Prostate gland (tissue), 2 donors: ENCODE results near the gene ACTR1A. TPM values are rescaled to one million over a fixed set of nuclear protein-coding genes. Genes with fewer than 3 reads are reported as not detected.

Experiments
- DNase-seq: peaks from one replicate; pipeline ENCODE4 v3.0.0-alpha.2; 2019; ENCODE audit warnings: low spot score
- H3K27ac ChIP-seq, 2 donors: fragments of 200-600 bp; sonication (generic); 2 replicates each; pipeline ENCODE4 v1.5.1; 2017 to 2019
- H3K27me3 ChIP-seq: fragments of 200-600 bp; sonication (generic); replicated peaks from 2 replicates; pipeline ENCODE4 v1.5.1; 2019; ENCODE audit not compliant: insufficient read depth
- H3K36me3 ChIP-seq, 2 donors: fragments of 200-600 bp; sonication (generic); 1 replicate in 1 of 2; 2 replicates in 1 of 2; pipeline versions ENCODE4 v1.5.1 to v1.8.1; 2017 to 2019
- H3K4me1 ChIP-seq: fragments of 200-600 bp; sonication (generic); replicated peaks from 2 replicates; pipeline ENCODE4 v1.5.1; 2019
- H3K4me3 ChIP-seq, 2 donors: fragments of 200-600 bp; sonication (generic); 2 replicates each; pipeline ENCODE4 v1.5.1; 2017 to 2019
- H3K9me3 ChIP-seq: fragments of 200-600 bp; sonication (generic); 2 replicates; pipeline ENCODE4 v1.5.1; 2017
- CTCF ChIP-seq, 4 experiments: fragments of 200-600 bp in 2 of 4; fragments of 450-650 bp in 2 of 4; sonication (generic) in 2 of 4; IDR thresholded peaks; 1 replicate in 3 of 4; 2 replicates in 1 of 4; pipeline ENCODE4 v1.5.1; 2016 to 2019; ENCODE audit warnings: antibody characterized with exemption in 4 of 4, mild to moderate bottlenecking in 2 of 4, moderate library complexity in 2 of 4
- POLR2A ChIP-seq: fragments of 450-650 bp; IDR thresholded peaks from one replicate; pipeline ENCODE4 v1.6.1; 2016; ENCODE audit warnings: antibody characterized with exemption, mild to moderate bottlenecking
- POLR2AphosphoS5 ChIP-seq: sonication (generic); formaldehyde crosslinking; IDR thresholded peaks from one replicate; pipeline ENCODE4 v1.6.1; 2017; ENCODE audit warnings: antibody characterized with exemption
- WGBS: methylation state at CpG from one replicate; pipeline ENCODE4 v1.1.5; 2018; 5-methylcytosine and 5-hydroxymethylcytosine counted together
- intact Hi-C: fragments of 100-400 bp; cut with DNase I; formaldehyde crosslinking; loops from one replicate; pipeline ENCODE4 v1.14.2; 2022
- total RNA-seq, 2 donors: library from RNA; depleted of rRNA; stranded (reverse); fragments of >200 nt; gene quantifications; one replicate each; pipeline ENCODE4 v1.1.0, GENCODE V29; 2016

ACTR1A gene
- total RNA-seq, 2 donors from 2014 or later, result 75.6 to 95.9 TPM

GRCh38 chr10:102499356-102499755 is 3.2 kb downstream of the ACTR1A start:
- H3K27me3 ChIP-seq, result no peaks in the 10 kb centered on the region
- H3K4me1 ChIP-seq, result peaks cover 3% of the 10 kb centered on the region
- no peaks in the 10 kb centered on the region for H3K36me3 ChIP-seq
- no peak overlapping the region for H3K27ac ChIP-seq
- no peak overlapping the region for H3K4me3 ChIP-seq
- no peaks in the 10 kb centered on the region for H3K9me3 ChIP-seq
- intact Hi-C loops, result no loop called here
- TF ChIP-seq POLR2A, result no peak
- no peak for TF ChIP-seq CTCF (IDR thresholded peaks at IDR 0.05)
- no peak for TF ChIP-seq POLR2AphosphoS5
- WGBS, result 92% methylated on average over 3 of the region's 3 CpGs
- no peak for DNase-seq

- 84% methylated on average over 1 of the region's 1 CpG for WGBS
- H3K4me1 ChIP-seq, result peaks cover 7% of the 10 kb centered on the region
- H3K9me3 ChIP-seq, result no peaks in the 10 kb centered on the region
- H3K27ac ChIP-seq, result no peak overlapping the region
- DNase-seq, result no peak
- TF ChIP-seq CTCF (IDR thresholded peaks at IDR 0.05) (no peak), POLR2AphosphoS5 (no peak), POLR2A (no peak)
- H3K27me3 ChIP-seq, result no peaks in the 10 kb centered on the region
- H3K4me3 ChIP-seq, result no peak overlapping the region
- intact Hi-C loops, result no loop called here
- no peaks in the 10 kb centered on the region for H3K36me3 ChIP-seq
These were observed 5.0 kb downstream of the ACTR1A start for GRCh38 chr10:102497545-102497944.

- Histone ChIP-seq H3K4me1 (peaks cover 4% of the 10 kb centered on the region), H3K27ac (peak overlapping the region; percentile 35 to 40)
These were observed 8.7 kb downstream of the ACTR1A start for GRCh38 chr10:102493771-102494170.

GRCh38 chr10:102492983-102493382 is 9.5 kb downstream of the ACTR1A start:
- intact Hi-C loops, result no loop called here
- Histone ChIP-seq H3K9me3 (no peaks in the 10 kb centered on the region), H3K4me1 (peaks cover 4% of the 10 kb centered on the region), H3K27me3 (no peaks in the 10 kb centered on the region), H3K4me3 (no peak overlapping the region), H3K36me3 (peaks cover 5 to 8% of the 10 kb centered on the region in 2 donors), H3K27ac (peak overlapping the region; percentile 35 to 40)
- TF ChIP-seq CTCF (IDR thresholded peaks at IDR 0.05) (no peak), POLR2AphosphoS5 (peak; percentile 52)
- WGBS, result 5% methylated on average over 2 of the region's 2 CpGs
- peak; percentile 28 for DNase-seq

More at GRCh38 chr10:102493771-102494170, 8.7 kb downstream of the ACTR1A start:
- intact Hi-C loops, result no loop called here
- TF ChIP-seq POLR2AphosphoS5 (no peak), CTCF (IDR thresholded peaks at IDR 0.05) (no peak), POLR2A (no peak)
- no peak overlapping the region for H3K4me3 ChIP-seq
- 72% methylated on average over 2 of the region's 2 CpGs for WGBS
- H3K36me3 ChIP-seq, result peaks cover under 1% of the 10 kb centered on the region in 2 donors
- DNase-seq, result no peak
- H3K27me3 ChIP-seq, result no peaks in the 10 kb centered on the region
- H3K9me3 ChIP-seq, result no peaks in the 10 kb centered on the region

GRCh38 chr10:102492344-102492939 is 10.1 kb downstream of the ACTR1A start:
- H3K36me3 ChIP-seq, result peaks cover 5 to 10% of the 10 kb centered on the region in 2 donors
- no peak for TF ChIP-seq POLR2A
- no peak for TF ChIP-seq CTCF (IDR thresholded peaks at IDR 0.05)
- TF ChIP-seq POLR2AphosphoS5, result no peak
- no peak for DNase-seq
- H3K4me3 ChIP-seq, result no peak overlapping the region
- H3K27ac ChIP-seq, result peak overlapping the region; percentile 32 to 40
- 80% methylated on average over 7 of the region's 7 CpGs for WGBS
- H3K9me3 ChIP-seq, result no peaks in the 10 kb centered on the region
- H3K4me1 ChIP-seq, result peaks cover 4% of the 10 kb centered on the region
- no peaks in the 10 kb centered on the region for H3K27me3 ChIP-seq
- intact Hi-C loops, result no loop called here
